ENCODE results near the gene CADPS2. TPM values are rescaled to one million over a fixed set of nuclear protein-coding genes. Genes with fewer than 3 reads are reported as not detected.

The CADPS2 gene
- total and polyA plus RNA-seq, 10 of the 15 experiments (the other 5 are each of a cell fraction or from before 2014, with no cell fraction given) = 0.05 to 7.5 (median 0.25) TPM

GRCh38 chr7:122768827-122769226, 117.4 kb downstream of the CADPS2 start (continued):
- TF ChIP-seq KAT2A (conservative IDR thresholded peaks at IDR 0.05; ENCODE audit: control insufficient read depth, low read depth, low read length) (no peak), MTA3 (IDR thresholded peaks at IDR 0.05; ENCODE audit: borderline replicate concordance, low read length) (no peak), FOXK2 (IDR thresholded peaks at IDR 0.05) (no peak), ZZZ3 (IDR thresholded peaks at IDR 0.05; ENCODE audit: control insufficient read depth, insufficient read length, low read depth) (no peak), ATF7 (IDR thresholded peaks at IDR 0.05; ENCODE audit: low read depth) (peak; percentile 17; the same call in 1 of the 2 replicates), IKZF2 (IDR thresholded peaks at IDR 0.05) (no peak), MTA2 (IDR thresholded peaks at IDR 0.05; ENCODE audit: low read depth) (peak; percentile 31; the same call in 1 of the 2 replicates), POLR2AphosphoS2 (IDR thresholded peaks at IDR 0.05; ENCODE audit: low read depth, low read length) (no peak), EP300 (IDR thresholded peaks at IDR 0.05; ENCODE audit: borderline replicate concordance in 1 of 2, control insufficient read depth in 1 of 2, low read depth in 2 of 2, low read length in 2 of 2) (peak in 1 of 2 experiments; percentile 19; a peak in 1 of 4 replicates), POLR2A (IDR thresholded peaks at IDR 0.05; ENCODE audit: low read depth, low read length) (no peak), SMARCA5 (IDR thresholded peaks at IDR 0.05) (peak; percentile 75; the same call in 1 of the 2 replicates), KLF5 (IDR thresholded peaks at IDR 0.05; ENCODE audit: partially characterized antibody) (no peak), ZNF384 (IDR thresholded peaks at IDR 0.05; ENCODE audit: borderline replicate concordance, low read depth, low read length) (peak; percentile 77)
- TF ChIP-seq, protein P1, sequence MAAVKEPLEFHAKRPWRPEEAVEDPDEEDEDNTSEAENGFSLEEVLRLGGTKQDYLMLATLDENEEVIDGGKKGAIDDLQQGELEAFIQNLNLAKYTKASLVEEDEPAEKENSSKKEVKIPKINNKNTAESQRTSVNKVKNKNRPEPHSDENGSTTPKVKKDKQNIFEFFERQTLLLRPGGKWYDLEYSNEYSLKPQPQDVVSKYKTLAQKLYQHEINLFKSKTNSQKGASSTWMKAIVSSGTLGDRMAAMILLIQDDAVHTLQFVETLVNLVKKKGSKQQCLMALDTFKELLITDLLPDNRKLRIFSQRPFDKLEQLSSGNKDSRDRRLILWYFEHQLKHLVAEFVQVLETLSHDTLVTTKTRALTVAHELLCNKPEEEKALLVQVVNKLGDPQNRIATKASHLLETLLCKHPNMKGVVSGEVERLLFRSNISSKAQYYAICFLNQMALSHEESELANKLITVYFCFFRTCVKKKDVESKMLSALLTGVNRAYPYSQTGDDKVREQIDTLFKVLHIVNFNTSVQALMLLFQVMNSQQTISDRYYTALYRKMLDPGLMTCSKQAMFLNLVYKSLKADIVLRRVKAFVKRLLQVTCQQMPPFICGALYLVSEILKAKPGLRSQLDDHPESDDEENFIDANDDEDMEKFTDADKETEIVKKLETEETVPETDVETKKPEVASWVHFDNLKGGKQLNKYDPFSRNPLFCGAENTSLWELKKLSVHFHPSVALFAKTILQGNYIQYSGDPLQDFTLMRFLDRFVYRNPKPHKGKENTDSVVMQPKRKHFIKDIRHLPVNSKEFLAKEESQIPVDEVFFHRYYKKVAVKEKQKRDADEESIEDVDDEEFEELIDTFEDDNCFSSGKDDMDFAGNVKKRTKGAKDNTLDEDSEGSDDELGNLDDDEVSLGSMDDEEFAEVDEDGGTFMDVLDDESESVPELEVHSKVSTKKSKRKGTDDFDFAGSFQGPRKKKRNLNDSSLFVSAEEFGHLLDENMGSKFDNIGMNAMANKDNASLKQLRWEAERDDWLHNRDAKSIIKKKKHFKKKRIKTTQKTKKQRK (IDR thresholded peaks at IDR 0.05; ENCODE audit: low read depth, low read length) = no peak
- TF ChIP-seq, protein P2, sequence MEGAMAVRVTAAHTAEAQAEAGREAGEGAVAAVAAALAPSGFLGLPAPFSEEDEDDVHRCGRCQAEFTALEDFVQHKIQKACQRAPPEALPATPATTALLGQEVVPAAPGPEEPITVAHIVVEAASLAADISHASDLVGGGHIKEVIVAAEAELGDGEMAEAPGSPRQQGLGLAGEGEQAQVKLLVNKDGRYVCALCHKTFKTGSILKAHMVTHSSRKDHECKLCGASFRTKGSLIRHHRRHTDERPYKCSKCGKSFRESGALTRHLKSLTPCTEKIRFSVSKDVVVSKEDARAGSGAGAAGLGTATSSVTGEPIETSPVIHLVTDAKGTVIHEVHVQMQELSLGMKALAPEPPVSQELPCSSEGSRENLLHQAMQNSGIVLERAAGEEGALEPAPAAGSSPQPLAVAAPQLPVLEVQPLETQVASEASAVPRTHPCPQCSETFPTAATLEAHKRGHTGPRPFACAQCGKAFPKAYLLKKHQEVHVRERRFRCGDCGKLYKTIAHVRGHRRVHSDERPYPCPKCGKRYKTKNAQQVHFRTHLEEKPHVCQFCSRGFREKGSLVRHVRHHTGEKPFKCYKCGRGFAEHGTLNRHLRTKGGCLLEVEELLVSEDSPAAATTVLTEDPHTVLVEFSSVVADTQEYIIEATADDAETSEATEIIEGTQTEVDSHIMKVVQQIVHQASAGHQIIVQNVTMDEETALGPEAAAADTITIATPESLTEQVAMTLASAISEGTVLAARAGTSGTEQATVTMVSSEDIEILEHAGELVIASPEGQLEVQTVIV (IDR thresholded peaks at IDR 0.05; ENCODE audit: borderline replicate concordance, partially characterized antibody) = no peak
